ENCODE measurements around the gene TBXA2R. TPM values are rescaled to one million over a fixed set of nuclear protein-coding genes. Genes with fewer than 3 reads are reported as not detected.

Gene TBXA2R
- total and polyA plus RNA-seq, 2 donors from 2014 or later: 6.7 to 8.8 TPM

GRCh38 chr19:3573162-3573857, 33.4 kb downstream of the TBXA2R start:
- Histone ChIP-seq H3K27ac (ENCODE audit: low read depth in 2 of 2, low read length in 2 of 2) (no peak overlapping the region), H3K27me3 (ENCODE audit: control insufficient read depth, insufficient read depth, low read length) (no peaks in the 10 kb centered on the region), H3K9ac (ENCODE audit: low read length in 3 of 3) (peak overlapping the region; percentile 18 to 65 (median 32)), H3K36me3 (ENCODE audit: control insufficient read depth in 2 of 3, insufficient read depth in 3 of 3, low read length in 3 of 3) (peaks cover 0 to 2% (median 0%) of the 10 kb centered on the region in 3 donors), H3K9me3 (ENCODE audit: control insufficient read depth in 2 of 3, insufficient read depth in 1 of 3, low read length in 3 of 3) (no peaks in the 10 kb centered on the region), H3K4me3 (ENCODE audit: low read length in 3 of 3) (peak overlapping the region; percentile 57 to 76 (median 70)), H3K4me1 (ENCODE audit: control insufficient read depth in 2 of 3, insufficient read depth in 2 of 3, low read depth in 1 of 3, low read length in 3 of 3) (peaks cover 0 to 4% (median 3%) of the 10 kb centered on the region in 3 donors)
- TF ChIP-seq, protein P1, sequence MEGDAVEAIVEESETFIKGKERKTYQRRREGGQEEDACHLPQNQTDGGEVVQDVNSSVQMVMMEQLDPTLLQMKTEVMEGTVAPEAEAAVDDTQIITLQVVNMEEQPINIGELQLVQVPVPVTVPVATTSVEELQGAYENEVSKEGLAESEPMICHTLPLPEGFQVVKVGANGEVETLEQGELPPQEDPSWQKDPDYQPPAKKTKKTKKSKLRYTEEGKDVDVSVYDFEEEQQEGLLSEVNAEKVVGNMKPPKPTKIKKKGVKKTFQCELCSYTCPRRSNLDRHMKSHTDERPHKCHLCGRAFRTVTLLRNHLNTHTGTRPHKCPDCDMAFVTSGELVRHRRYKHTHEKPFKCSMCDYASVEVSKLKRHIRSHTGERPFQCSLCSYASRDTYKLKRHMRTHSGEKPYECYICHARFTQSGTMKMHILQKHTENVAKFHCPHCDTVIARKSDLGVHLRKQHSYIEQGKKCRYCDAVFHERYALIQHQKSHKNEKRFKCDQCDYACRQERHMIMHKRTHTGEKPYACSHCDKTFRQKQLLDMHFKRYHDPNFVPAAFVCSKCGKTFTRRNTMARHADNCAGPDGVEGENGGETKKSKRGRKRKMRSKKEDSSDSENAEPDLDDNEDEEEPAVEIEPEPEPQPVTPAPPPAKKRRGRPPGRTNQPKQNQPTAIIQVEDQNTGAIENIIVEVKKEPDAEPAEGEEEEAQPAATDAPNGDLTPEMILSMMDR (IDR thresholded peaks at IDR 0.05; ENCODE audit: borderline replicate concordance, extremely low read depth, insufficient read depth): no peak
- FAIRE-seq: no peak
- peak in 2 of 5 donors; percentile 46 to 87 for DNase-seq
- intact Hi-C loops (cut with DNase I): no loop called here

GRCh38 chr19:3572855-3573161, 33.9 kb downstream of the TBXA2R start, which contains the start of gene HMG20B:
Gene HMG20B, plus strand, starts transcription at chr19:3572944. Its CDS starts 366 bp downstream, at chr19:3573310.
- intact Hi-C loops (cut with DNase I): no loop called here
- Histone ChIP-seq H3K27ac (ENCODE audit: low read depth in 2 of 2, low read length in 2 of 2) (peak within 1 kb of the TSS in 1 of 2 donors; percentile 37), H3K9me3 (ENCODE audit: control insufficient read depth in 2 of 3, insufficient read depth in 1 of 3, low read length in 3 of 3) (no peaks in the 10 kb centered on the region), H3K4me1 (ENCODE audit: control insufficient read depth in 2 of 3, insufficient read depth in 2 of 3, low read depth in 1 of 3, low read length in 3 of 3) (peaks cover 0 to 4% (median 3%) of the 10 kb centered on the region in 3 donors), H3K9ac (ENCODE audit: low read length in 3 of 3) (peak within 1 kb of the TSS; percentile 20 to 65 (median 32)), H3K27me3 (ENCODE audit: control insufficient read depth, insufficient read depth, low read length) (no peaks in the 10 kb centered on the region), H3K4me3 (ENCODE audit: low read length in 3 of 3) (peak within 1 kb of the TSS; percentile 60 to 76 (median 70)), H3K36me3 (ENCODE audit: control insufficient read depth in 2 of 3, insufficient read depth in 3 of 3, low read length in 3 of 3) (peaks cover 0 to 2% (median 0%) of the 10 kb centered on the region in 3 donors)
- FAIRE-seq: no peak
- TF ChIP-seq, protein P1 (IDR thresholded peaks at IDR 0.05; ENCODE audit: borderline replicate concordance, extremely low read depth, insufficient read depth): no peak
- DNase-seq: no peak

DNA sequence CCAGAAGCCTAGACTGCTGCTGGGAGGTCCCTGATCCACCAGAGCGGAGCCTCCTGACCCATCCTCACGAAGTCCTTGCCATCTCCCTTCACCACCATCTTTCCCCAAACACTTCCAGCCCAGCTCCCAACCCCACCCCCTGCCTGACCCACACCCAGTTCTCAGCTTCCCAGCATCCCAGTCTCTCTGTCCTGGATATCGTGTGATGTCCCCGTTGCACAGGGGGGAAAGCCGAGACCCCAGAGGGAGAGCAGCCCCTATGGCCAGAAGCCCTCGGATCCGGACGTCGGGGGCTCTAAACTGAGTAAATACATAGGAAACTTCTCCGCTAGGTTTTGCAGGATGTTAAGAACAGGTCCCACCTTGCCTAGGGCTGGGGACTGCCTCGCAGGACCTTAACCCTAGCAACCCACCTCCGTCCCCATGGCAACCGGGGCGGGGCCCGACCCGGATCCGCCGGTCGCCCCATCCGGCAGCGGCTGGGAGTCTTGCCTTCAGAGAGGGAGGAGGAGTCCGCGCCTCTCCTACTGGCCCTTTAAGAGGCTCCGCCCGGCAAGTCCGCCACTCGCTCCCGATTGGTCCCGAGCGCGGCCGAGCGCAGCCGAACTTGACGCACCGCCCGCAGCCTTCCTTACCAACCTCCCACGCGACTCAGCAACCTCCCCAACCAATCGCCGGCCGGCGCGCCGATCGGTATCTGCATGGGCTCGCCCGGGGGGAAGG, 34.4 kb downstream of the TBXA2R start:
- Histone ChIP-seq H3K4me1 (ENCODE audit: control insufficient read depth in 2 of 3, insufficient read depth in 2 of 3, low read depth in 1 of 3, low read length in 3 of 3) (peaks cover 0 to 4% (median 3%) of the 10 kb centered on the region in 3 donors), H3K9me3 (ENCODE audit: control insufficient read depth in 2 of 3, insufficient read depth in 1 of 3, low read length in 3 of 3) (no peaks in the 10 kb centered on the region), H3K27me3 (ENCODE audit: control insufficient read depth, insufficient read depth, low read length) (no peaks in the 10 kb centered on the region), H3K9ac (ENCODE audit: low read length in 3 of 3) (peak overlapping the region; percentile 20 to 53 (median 29)), H3K27ac (ENCODE audit: low read depth in 2 of 2, low read length in 2 of 2) (peak overlapping the region in 1 of 2 donors; percentile 37), H3K36me3 (ENCODE audit: control insufficient read depth in 2 of 3, insufficient read depth in 3 of 3, low read length in 3 of 3) (peaks cover 0 to 2% (median 0%) of the 10 kb centered on the region in 3 donors), H3K4me3 (ENCODE audit: low read length in 3 of 3) (peak overlapping the region; percentile 60 to 74 (median 64))
- peak; percentile 100 for DNase-seq
- intact Hi-C loops (cut with DNase I): no loop called here
- peak; percentile 98 for FAIRE-seq
- TF ChIP-seq, protein P1 (IDR thresholded peaks at IDR 0.05; ENCODE audit: borderline replicate concordance, extremely low read depth, insufficient read depth): no peak
